ENCODE data around the gene EXOC6B. TPM values are rescaled to one million over a fixed set of nuclear protein-coding genes. Genes with fewer than 3 reads are reported as not detected.
A peak's percentile ranks its signal among the peaks of the same experiment; 100 is the strongest.

The EXOC6B gene
- total RNA-seq, 4 donors from 2014 or later = 14.1 to 107 (median 38.5) TPM

- H3K4me3 ChIP-seq = no peak overlapping the region
Measured at GRCh38 chr2:72862239-72862988, 36.6 kb upstream of the EXOC6B start.

GRCh38 chr2:72859831-72860262 lies 34.0 kb upstream of the EXOC6B start:
- DNase-seq = peak; percentile 31 to 32
- intact Hi-C loops (cut with DNase I; ENCODE audit: low total_unique reads) = loop anchor here (5.0 kb wide), 1 partner anchor 88 kb away; no protein-coding TSS in a partner anchor

More at GRCh38 chr2:72862239-72862988, 36.6 kb upstream of the EXOC6B start:
- intact Hi-C loops (cut with DNase I; ENCODE audit: low total_unique reads) = loop anchor here (5.0 kb wide), 1 partner anchor 90 kb away; no protein-coding TSS in a partner anchor
- DNase-seq = peak; percentile 82 to 89
- Histone ChIP-seq H3K4me1 (peaks cover 0 to 3% of the 10 kb centered on the region in 2 donors), H3K36me3 (no peaks in the 10 kb centered on the region), H3K9me3 (no peaks in the 10 kb centered on the region), H3K27me3 (peaks cover 0 to 19% of the 10 kb centered on the region in 2 donors), H3K27ac (no peak overlapping the region)
- TF ChIP-seq CTCF (IDR thresholded peaks at IDR 0.05) = peak; percentile 88 to 97 (median 92)
- no peak for TF ChIP-seq POLR2A (IDR thresholded peaks at IDR 0.05)

GRCh38 chr2:72851333-72851732 lies 25.5 kb upstream of the EXOC6B start:
- Histone ChIP-seq H3K9me3 (no peaks in the 10 kb centered on the region), H3K4me3 (no peak overlapping the region), H3K4me1 (no peaks in the 10 kb centered on the region), H3K27me3 (no peaks in the 10 kb centered on the region), H3K36me3 (no peaks in the 10 kb centered on the region), H3K27ac (no peak overlapping the region)
- no peak for DNase-seq
- intact Hi-C loops (cut with DNase I; ENCODE audit: low total_unique reads) = no loop called here
- TF ChIP-seq CTCF (IDR thresholded peaks at IDR 0.05) (no peak), POLR2A (IDR thresholded peaks at IDR 0.05) (no peak)

More at GRCh38 chr2:72859831-72860262, 34.0 kb upstream of the EXOC6B start:
- Histone ChIP-seq H3K4me1 (peaks cover 0 to 3% of the 10 kb centered on the region in 2 donors), H3K9me3 (no peaks in the 10 kb centered on the region), H3K4me3 (no peak overlapping the region), H3K27me3 (peaks cover 0 to 19% of the 10 kb centered on the region in 2 donors), H3K36me3 (no peaks in the 10 kb centered on the region), H3K27ac (no peak overlapping the region)
- no peak for TF ChIP-seq POLR2A (IDR thresholded peaks at IDR 0.05)
- TF ChIP-seq CTCF (IDR thresholded peaks at IDR 0.05) = peak; percentile 36 to 46 (median 44)

- no peak overlapping the region for H3K27ac ChIP-seq
- no peak overlapping the region for H3K4me3 ChIP-seq
- H3K4me1 ChIP-seq = no peaks in the 10 kb centered on the region
- DNase-seq = no peak
- H3K27me3 ChIP-seq = no peaks in the 10 kb centered on the region
- intact Hi-C loops (cut with DNase I; ENCODE audit: low total_unique reads) = no loop called here
- no peaks in the 10 kb centered on the region for H3K36me3 ChIP-seq
- no peak for TF ChIP-seq POLR2A (IDR thresholded peaks at IDR 0.05)
- no peak for TF ChIP-seq CTCF (IDR thresholded peaks at IDR 0.05)
- no peaks in the 10 kb centered on the region for H3K9me3 ChIP-seq
Measured at GRCh38 chr2:72849138-72849462, 23.3 kb upstream of the EXOC6B start.

- H3K9me3 ChIP-seq = no peaks in the 10 kb centered on the region
- TF ChIP-seq CTCF (IDR thresholded peaks at IDR 0.05) = no peak
- no peak for TF ChIP-seq POLR2A (IDR thresholded peaks at IDR 0.05)
- intact Hi-C loops (cut with DNase I; ENCODE audit: low total_unique reads) = no loop called here
- H3K36me3 ChIP-seq = no peaks in the 10 kb centered on the region
- H3K4me1 ChIP-seq = no peaks in the 10 kb centered on the region
- no peaks in the 10 kb centered on the region for H3K27me3 ChIP-seq
- H3K4me3 ChIP-seq = no peak overlapping the region
- H3K27ac ChIP-seq = no peak overlapping the region
- DNase-seq = no peak
Measured at GRCh38 chr2:72848436-72849137, 22.8 kb upstream of the EXOC6B start.
